Activated CD8-positive, alpha-beta memory T cell treated with anti-CD3 and anti-CD28 coated beads, Interleukin-2, amount 50 U/mL, for 4 hours (primary cell): ENCODE results near the gene TNFSF8.
A peak's percentile ranks its signal among the peaks of the same experiment; 100 is the strongest.

Experiments used
- DNase-seq: peaks from one replicate; pipeline ENCODE4 v3.0.0-alpha.2; 2020

TNFSF8 gene

GRCh38 chr9:114900942-114901802 lies 29.2 kb downstream of the TNFSF8 start:
- DNase-seq = no peak

DNA sequence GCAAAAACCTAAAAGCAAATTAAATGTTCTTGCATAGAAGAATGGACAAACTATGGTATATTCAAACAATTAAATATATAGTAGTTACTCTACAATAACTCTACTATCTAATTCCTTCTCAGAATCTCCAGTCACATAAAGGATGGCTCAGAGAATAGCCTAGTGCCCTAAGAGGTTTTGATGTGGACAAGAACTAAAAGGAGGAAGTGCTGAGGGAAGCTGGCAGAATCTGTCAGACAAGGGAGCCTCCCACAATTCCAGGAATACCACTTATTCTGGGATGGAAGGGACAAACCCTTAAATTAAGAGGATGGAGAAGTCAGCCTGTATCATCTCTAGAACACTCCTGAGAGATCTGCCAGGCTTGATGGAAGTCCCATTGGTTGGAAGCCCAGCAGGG lies 30.4 kb downstream of the TNFSF8 start:
- no peak for DNase-seq

- no peak for DNase-seq
Observed at GRCh38 chr9:114899461-114899860, 30.9 kb downstream of the TNFSF8 start.

DNA sequence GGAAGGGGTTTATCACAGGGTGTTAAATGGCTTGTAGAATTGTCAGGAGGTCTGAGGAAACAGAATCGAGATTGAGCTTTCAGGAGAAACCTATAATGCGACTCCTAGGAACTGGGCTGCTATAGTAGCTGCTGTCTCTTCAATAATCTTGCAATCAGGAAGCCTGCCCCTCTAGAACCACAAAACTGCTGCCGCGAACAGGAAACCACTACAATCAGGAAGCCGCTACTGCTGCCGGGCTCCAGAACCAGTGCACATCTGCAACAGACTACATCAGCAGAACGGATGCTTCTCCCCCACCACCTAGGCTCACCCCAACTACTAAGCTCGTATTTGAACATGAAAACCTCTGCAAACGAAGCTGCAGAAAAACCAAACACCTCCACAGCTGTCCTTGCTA lies 31.6 kb downstream of the TNFSF8 start:
- DNase-seq = peak; percentile 69

DNA sequence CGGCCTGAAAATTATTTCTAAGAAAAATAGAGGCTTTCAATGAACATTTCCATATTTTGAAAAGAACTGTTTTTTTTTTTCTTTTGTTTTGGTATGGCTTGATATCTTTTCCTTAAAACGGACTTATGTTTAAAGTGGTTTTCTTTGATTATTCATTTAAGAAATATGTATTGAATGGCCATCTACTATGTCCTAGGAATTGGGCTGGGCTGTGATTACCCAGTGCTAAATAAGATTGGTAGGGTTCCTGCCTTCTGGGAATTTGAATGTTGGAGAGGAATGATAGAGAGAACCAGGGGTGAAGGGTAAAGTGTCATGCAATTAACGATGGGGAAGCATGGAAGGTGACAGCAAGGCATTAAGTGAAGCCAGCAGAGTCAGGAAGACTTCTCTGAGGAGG lies 33.2 kb downstream of the TNFSF8 start:
- no peak for DNase-seq

DNA sequence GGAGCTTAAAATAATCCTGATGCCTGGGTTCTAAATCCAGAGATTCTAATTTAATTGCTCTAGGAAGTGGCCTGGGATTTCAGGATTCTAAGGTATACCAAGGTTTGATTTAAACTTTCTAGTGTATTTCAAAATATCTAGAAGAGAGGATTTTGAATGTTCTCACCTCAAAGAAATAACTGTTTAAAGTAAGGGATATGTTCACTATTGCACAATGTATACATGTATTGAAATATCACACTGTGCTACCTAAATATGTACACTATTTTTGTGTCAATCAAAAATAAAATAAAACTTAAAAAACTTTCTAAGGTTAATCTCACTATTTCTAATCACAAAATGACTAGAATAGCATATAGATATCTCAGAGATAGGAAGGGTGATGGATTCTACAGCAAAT lies 34.0 kb downstream of the TNFSF8 start:
- DNase-seq = no peak

DNA sequence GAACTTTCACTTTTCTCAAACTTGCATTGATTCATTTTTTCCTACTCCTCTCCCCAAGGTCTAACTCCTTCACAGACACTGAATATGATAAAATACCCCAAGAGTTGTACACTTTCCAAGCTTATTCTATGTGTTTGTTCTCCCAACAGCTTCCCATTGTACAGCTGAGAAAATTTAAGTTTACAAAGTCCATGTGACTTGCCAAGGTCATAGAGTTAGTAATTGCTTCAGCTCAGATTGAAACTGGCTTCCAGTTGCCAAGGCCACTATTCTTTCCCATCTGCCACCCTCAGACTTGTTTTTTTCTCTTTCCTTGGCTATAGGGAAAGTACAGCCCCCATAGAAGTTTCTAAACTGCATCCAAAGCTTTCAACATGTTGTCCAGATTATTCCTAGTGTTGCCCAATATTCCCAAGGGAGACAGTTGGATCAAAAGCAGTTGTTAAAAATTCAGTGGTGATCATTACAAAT lies 34.8 kb downstream of the TNFSF8 start:
- no peak for DNase-seq

DNA sequence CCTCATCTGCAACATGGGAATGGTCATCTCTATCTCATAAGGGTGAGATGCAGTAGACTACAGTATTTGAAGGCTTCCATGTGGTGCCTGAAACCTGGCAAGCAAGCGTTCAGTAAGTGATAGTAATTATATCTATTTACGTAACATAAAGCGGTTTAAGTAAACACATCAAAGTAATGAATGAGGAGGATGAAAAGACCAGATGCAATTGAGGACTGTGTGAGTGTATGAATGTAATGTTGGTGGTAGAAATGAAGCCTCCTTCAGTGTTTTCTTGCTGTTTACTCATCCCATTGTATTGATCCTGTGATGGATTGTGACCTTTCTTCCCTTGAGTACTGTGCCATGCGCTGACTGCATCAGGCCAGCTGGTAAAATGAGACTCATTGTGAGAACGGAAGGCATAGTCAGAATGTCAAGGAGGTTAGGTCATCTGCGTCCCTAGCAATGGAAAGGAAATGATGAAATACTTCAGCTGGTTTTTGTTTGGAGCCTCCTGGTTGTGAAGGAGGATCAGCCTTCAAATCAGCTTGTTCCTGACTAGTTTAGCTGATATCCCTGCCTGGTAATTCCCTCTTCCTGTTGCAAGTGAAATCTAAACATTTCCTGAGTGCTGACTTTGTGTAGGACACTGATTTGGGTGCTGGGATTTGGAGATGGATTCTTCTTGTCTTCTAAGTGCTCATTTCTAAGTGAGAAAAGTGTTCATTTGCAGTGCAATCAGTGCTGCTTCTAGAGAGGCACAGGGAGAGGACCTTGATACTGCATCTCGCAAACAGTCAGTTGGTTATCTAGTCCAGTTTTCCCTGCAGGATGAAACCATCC lies 35.6 kb downstream of the TNFSF8 start:
- DNase-seq = no peak

GRCh38 chr9:114894206-114894605 lies 36.2 kb downstream of the TNFSF8 start:
- no peak for DNase-seq

DNA sequence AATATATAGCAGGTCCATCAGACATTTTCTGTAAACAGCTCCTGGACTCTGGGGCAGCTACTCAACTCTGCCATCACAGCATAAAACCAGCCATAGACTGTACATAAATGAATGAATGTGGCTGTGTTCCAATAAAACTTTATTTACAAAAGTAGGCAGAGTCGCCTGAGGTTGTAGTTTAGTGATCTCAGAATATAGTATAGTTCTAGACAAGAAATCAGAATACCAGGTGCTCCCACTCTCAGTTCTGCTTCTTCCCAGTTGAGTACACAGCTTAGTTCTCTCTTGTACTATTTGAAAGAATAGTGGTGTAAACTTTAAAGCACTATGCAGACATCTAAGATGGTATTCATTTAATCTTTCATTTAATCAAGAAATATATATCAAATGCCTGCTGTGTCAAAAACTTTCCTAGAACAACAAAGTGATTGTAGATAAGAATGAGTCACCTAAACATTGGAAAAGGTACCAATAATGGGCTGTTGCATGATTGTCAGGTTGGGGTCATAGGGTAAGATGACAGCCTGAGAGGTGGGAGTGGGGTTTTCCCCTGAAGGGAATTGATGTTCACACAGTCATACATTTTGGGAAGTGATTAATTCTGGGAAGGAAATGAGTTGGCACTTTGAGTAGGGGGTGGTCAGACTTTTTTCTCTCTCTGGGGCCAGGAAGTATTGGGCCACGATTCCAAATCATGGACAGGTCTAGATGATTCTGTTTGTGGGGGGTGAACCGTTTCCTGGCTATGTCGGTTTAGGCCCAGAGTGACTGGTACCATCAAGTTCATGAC lies 37.0 kb downstream of the TNFSF8 start:
- no peak for DNase-seq

- DNase-seq = no peak
Observed at GRCh38 chr9:114889802-114890224, 40.6 kb downstream of the TNFSF8 start.

DNA sequence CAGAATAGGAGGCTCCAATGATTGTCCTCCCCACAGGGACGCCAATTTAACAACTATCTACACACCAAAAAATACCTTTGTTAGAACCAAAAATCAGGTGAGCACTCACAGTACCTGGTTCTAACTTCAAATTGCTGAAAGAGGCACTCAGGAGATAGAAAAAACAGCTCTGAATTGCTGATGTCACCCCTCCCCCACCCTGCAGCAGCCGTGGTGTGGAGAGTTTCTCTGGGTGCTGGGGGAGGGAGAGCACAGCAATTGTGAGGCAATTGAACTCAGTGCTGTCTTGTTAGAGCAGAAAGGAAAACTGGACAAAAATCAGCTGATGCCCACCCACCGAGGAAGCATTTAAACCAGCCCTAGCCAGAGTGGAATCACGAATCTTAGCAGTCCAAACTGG lies 41.8 kb downstream of the TNFSF8 start:
- DNase-seq = no peak

- DNase-seq = no peak
Observed at GRCh38 chr9:114887963-114888362, 42.4 kb downstream of the TNFSF8 start.

- DNase-seq = no peak
Observed at GRCh38 chr9:114884787-114885452, 45.5 kb downstream of the TNFSF8 start.

DNA sequence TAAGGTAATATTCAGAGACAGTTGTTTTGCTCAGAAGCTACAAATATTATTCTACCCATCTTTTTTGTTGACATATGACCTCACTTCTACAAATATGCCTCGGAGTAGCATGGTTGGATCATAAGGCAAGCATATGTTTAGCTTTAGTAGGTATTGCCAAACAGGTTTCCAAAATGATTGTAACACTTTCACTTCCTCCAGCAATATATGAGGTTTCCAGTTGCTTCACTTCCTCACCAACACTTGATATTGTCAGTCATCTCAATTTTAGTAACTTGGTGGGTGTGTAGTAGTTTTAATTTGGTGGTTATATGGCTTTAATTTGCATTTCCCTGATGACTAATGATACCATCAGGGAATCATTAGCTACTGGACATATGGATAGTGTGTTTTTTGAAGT lies 46.7 kb downstream of the TNFSF8 start:
- no peak for DNase-seq

DNA sequence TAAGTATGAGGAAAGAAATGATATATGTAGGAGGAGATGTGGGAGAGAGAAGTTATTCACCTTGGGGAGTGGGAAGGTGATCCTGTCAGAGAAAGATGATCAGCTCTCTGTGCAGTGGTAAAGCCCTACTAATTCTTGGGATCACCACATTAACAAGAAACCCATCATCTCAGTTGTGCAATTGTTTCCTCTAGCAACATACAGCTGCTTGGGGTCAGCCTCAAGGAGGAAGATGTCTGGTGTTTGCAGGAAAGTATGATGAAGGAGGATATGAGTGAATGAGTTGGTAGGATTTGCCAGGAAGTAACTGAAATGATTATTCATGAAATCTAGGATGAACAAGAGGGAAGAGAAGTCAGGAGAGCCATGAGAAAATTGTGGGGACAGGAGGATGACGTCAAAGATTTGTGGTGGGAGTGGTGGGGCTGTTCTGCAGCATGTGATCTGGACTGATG lies 50.1 kb downstream of the TNFSF8 start:
- no peak for DNase-seq

DNA sequence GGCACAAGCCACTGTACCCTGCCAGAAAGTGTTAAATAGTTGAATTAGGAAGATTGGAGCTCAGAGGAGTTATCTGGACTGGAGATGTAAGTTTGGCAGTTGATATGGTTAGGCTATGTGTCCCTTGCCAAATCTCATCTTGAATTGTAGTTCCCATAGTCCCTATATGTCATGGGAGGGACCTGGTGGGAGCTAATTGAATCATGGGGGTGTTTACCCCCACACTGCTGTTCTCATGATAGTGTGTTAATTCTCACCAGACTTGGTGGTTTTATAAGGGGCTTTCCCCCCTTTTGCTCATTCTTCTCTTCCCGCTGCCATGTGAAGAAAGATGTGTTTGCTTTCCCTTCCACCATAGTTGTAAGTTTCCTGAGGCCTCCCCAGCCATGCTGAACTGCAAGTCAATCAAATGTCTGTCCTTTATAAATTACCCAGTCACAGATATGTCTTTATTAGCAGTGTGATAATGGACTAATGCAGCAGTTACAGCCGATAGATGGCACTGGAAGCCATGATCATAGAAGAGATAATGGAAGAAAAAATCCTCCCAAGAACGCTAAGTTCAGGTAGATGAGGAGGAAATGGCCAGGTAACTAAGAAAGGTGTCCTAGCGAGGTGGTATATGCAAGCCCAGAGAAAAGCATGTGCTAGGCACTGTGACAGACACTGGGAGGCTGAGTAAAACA lies 51.4 kb downstream of the TNFSF8 start:
- no peak for DNase-seq

DNA sequence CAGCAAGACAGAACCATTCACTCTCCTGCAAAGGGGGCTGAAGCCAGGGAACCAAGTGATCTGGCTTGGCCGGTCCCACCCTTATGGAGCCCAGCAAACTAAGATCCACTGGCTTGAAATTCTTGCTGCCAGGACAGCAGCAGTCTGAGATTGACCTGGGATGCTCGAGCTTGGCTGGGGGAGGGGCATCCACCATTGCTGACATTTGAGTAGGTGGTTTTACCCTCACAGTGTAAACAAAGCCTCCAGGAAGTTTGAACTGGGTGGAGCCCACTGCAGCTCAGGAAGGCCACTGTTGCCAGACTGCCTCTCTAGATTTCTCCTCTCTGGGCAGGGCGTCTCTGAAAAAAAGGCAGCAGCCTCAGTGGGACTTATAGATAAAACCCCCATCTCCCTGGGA lies 60.5 kb downstream of the TNFSF8 start:
- no peak for DNase-seq

- DNase-seq = no peak
Observed at GRCh38 chr9:114869378-114869777, 61.0 kb downstream of the TNFSF8 start.

DNA sequence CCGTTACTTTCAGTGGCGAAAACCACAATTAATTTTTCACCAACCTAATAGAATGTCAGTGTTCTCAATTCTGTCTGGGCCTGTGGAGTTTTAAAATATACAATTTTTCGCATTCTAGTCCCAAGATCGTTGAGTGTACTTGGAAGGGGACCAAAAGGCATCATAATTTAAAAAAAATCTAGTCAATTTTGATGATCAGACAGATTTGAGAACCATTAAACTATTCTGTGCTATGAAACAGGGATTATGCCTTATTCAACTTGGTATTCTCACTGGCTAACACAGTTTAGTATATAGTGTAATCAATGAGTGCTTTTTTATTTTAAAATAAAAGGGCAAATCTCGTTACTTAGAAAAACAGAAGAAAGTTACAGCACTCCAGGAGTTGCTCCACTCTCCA lies 63.1 kb downstream of the TNFSF8 start:
- no peak for DNase-seq

DNA sequence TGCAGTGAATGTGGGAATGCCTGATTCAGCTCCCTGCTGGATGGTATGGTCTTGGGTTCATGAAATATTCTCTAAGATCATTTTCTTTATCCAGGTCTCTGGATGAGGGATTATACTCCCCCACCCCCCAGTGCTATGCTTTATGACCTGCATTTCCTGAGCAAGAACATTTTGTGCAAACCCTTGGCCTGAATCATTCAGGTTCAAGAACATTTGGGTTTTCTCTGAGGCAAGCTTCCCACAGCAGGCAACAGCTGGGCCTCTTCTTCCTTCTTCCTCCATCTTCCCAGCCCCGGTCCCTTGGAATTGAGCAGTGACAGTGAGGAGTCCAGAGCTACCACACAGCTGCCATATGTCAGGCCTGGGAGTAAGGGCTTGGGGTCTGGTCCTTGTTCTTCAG lies 65.9 kb downstream of the TNFSF8 start:
- no peak for DNase-seq
